Measurements from ENCODE around the gene RNU6-9.
A peak's percentile ranks its signal among the peaks of the same experiment; 100 is the strongest.

The RNU6-9 gene

DNA sequence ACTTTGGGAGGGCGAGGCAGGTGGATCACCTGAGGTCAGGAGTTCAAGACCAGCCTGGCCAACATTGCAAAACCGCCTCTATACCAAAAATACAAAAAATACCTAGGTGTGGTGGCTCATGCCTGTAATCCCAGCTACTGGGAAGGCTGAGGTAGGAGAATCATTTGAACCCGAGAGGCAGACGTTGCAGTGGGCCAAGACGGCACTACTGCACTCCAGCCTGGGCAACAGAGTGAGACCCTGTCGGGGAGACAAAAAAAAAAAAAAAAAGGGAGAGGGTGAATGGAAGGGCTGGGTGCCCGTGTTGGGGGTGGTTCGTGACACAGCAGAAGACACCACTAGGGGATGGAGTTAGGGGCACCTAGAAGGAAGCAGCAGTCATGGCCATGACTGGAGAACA, 23.0 kb upstream of the RNU6-9 start:
- Histone ChIP-seq H3F3A (ENCODE audit: insufficient read depth, low read length) (peaks cover 9% of the 10 kb centered on the region; the same call in 1 of the 2 replicates), H3K9me3 (replicated peaks; ENCODE audit: insufficient read depth, low read length) (no peaks in the 10 kb centered on the region), H3K4me3 (ENCODE audit: low read length) (no peak overlapping the region), H3K9me2 (replicated peaks; ENCODE audit: insufficient read depth, low read length) (no peaks in the 10 kb centered on the region), H3K4me2 (ENCODE audit: low read depth, low read length) (no peak overlapping the region), H4K20me1 (ENCODE audit: insufficient read depth, low read length) (no peaks in the 10 kb centered on the region), H3K4me1 (ENCODE audit: low read length) (0 out of 2 replicates have a peak, but pooled peaks cover 7% of the 10 kb centered on the region), H3K27ac (ENCODE audit: low read length) (no peak overlapping the region), H3K36me3 (replicated peaks; ENCODE audit: insufficient read depth, low read length) (no peaks in the 10 kb centered on the region), H2AFZ (ENCODE audit: low read length) (no peak overlapping the region), H3K9ac (ENCODE audit: low read length) (no peak overlapping the region), H3K79me2 (ENCODE audit: low read length) (no peaks in the 10 kb centered on the region), H3K27me3 (replicated peaks; ENCODE audit: insufficient read depth, low read length) (no peaks in the 10 kb centered on the region)
- TF ChIP-seq CTCF (IDR thresholded peaks at IDR 0.05; ENCODE audit: low read length) (no peak), EZH2 (optimal IDR thresholded peaks at IDR 0.05; ENCODE audit: low read depth, low read length) (no peak), EZH2phosphoT487 (IDR thresholded peaks at IDR 0.05; ENCODE audit: low read length) (no peak)
- no peak for DNase-seq

DNA sequence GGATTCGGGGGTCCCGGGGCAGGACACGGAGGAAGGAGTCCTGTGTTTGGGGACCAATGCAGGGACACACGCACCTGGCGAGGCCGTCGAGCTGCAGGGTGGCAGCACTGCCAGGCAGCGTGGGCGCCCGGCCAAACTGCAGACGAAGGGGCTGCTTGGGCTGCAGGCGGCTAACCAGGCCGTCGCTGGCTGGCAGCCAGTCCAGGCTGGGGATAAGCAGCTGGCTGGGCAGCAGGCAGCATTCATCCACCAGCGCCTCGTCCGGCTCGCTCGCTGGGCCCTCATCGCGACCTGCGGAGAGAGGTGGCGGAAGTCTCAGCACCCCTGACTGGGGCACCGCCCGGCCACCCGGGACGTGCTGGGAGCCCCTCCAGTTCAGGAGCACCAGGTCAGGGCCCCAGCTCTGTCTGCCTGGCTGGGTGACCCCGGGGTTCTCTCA, 22.3 kb upstream of the RNU6-9 start:
- H3K4me2 ChIP-seq (ENCODE audit: low read depth, low read length), result no peak overlapping the region
- H4K20me1 ChIP-seq (ENCODE audit: insufficient read depth, low read length), result no peaks in the 10 kb centered on the region
- no peak overlapping the region for H2AFZ ChIP-seq (ENCODE audit: low read length)
- no peak overlapping the region for H3K4me3 ChIP-seq (ENCODE audit: low read length)
- H3K79me2 ChIP-seq (ENCODE audit: low read length), result no peaks in the 10 kb centered on the region
- no peaks in the 10 kb centered on the region for H3K36me3 ChIP-seq (replicated peaks; ENCODE audit: insufficient read depth, low read length)
- no peaks in the 10 kb centered on the region for H3K27me3 ChIP-seq (replicated peaks; ENCODE audit: insufficient read depth, low read length)
- peaks cover 8% of the 10 kb centered on the region; the same call in 1 of the 2 replicates for H3F3A ChIP-seq (ENCODE audit: insufficient read depth, low read length)
- TF ChIP-seq EZH2 (optimal IDR thresholded peaks at IDR 0.05; ENCODE audit: low read depth, low read length), result no peak
- H3K9me2 ChIP-seq (replicated peaks; ENCODE audit: insufficient read depth, low read length), result no peaks in the 10 kb centered on the region
- H3K9ac ChIP-seq (ENCODE audit: low read length), result no peak overlapping the region
- H3K27ac ChIP-seq (ENCODE audit: low read length), result no peak overlapping the region
- no peaks in the 10 kb centered on the region for H3K9me3 ChIP-seq (replicated peaks; ENCODE audit: insufficient read depth, low read length)
- DNase-seq, result no peak
- 0 out of 2 replicates have a peak, but pooled peaks cover 7% of the 10 kb centered on the region for H3K4me1 ChIP-seq (ENCODE audit: low read length)

GRCh38 chr19:871446-872265, 21.6 kb upstream of the RNU6-9 start:
- DNase-seq, result no peak
- no peak overlapping the region for H3K9ac ChIP-seq (ENCODE audit: low read length)
- TF ChIP-seq CTCF (IDR thresholded peaks at IDR 0.05; ENCODE audit: low read length), result no peak
- TF ChIP-seq EZH2 (optimal IDR thresholded peaks at IDR 0.05; ENCODE audit: low read depth, low read length), result no peak
- TF ChIP-seq EZH2phosphoT487 (IDR thresholded peaks at IDR 0.05; ENCODE audit: low read length), result no peak
- peak overlapping the region; percentile 53; the same call in 1 of the 2 replicates for H3K4me2 ChIP-seq (ENCODE audit: low read depth, low read length)
- H3K79me2 ChIP-seq (ENCODE audit: low read length), result no peaks in the 10 kb centered on the region
- no peak overlapping the region for H3K4me3 ChIP-seq (ENCODE audit: low read length)
- no peaks in the 10 kb centered on the region for H3K27me3 ChIP-seq (replicated peaks; ENCODE audit: insufficient read depth, low read length)
- H3K9me2 ChIP-seq (replicated peaks; ENCODE audit: insufficient read depth, low read length), result no peaks in the 10 kb centered on the region
- no peaks in the 10 kb centered on the region for H4K20me1 ChIP-seq (ENCODE audit: insufficient read depth, low read length)
- H3K36me3 ChIP-seq (replicated peaks; ENCODE audit: insufficient read depth, low read length), result no peaks in the 10 kb centered on the region
- H2AFZ ChIP-seq (ENCODE audit: low read length), result no peak overlapping the region
- peaks cover 8% of the 10 kb centered on the region; the same call in 1 of the 2 replicates for H3F3A ChIP-seq (ENCODE audit: insufficient read depth, low read length)
- 0 out of 2 replicates have a peak, but pooled peaks cover 7% of the 10 kb centered on the region for H3K4me1 ChIP-seq (ENCODE audit: low read length)
- no peak overlapping the region for H3K27ac ChIP-seq (ENCODE audit: low read length)
- no peaks in the 10 kb centered on the region for H3K9me3 ChIP-seq (replicated peaks; ENCODE audit: insufficient read depth, low read length)
